Ureter (tissue), 1 donor: ENCODE results near the gene RSPO4. TPM values are rescaled to one million over a fixed set of nuclear protein-coding genes. Genes with fewer than 3 reads are reported as not detected.
"Not testable (repeated sequence)": the region's sequence is repeated elsewhere in the genome, so short reads cannot be mapped to it uniquely, and the experiment has no call there.

ENCODE experiments used
- DNase-seq: peaks from one replicate; pipeline ENCODE4 v3.0.0-alpha.2; 2020; ENCODE audit warnings: low spot score
- total RNA-seq: library from RNA; stranded (reverse); gene quantifications from one replicate; pipeline ENCODE4 v1.2.4, GENCODE V29; 2023
- donor health status: DM: yes; HTN: yes; CAD: no.

The RSPO4 gene
- total RNA-seq, 1 donor from 2014 or later, result not detected

GRCh38 chr20:1003920-1004697 is 2.0 kb upstream of the RSPO4 start:
- DNase-seq, result no peak

- DNase-seq, result no peak
These were observed 811 bp upstream of the RSPO4 start for GRCh38 chr20:1002682-1003561.

GRCh38 chr20:1001116-1001515 is 995 bp downstream of the RSPO4 start:
- no peak for DNase-seq

GRCh38 chr20:998231-998830 is 3.8 kb downstream of the RSPO4 start:
- DNase-seq, result no peak

- no peak for DNase-seq
These were observed 4.6 kb downstream of the RSPO4 start for GRCh38 chr20:997486-997885.

GRCh38 chr20:997016-997415 is 5.1 kb downstream of the RSPO4 start:
- DNase-seq, result no peak

- DNase-seq, result no peak
These were observed 6.9 kb downstream of the RSPO4 start for GRCh38 chr20:995170-995569.

- DNase-seq, result no peak
These were observed 9.1 kb downstream of the RSPO4 start for GRCh38 chr20:992801-993535.

GRCh38 chr20:991850-992249 is 10.3 kb downstream of the RSPO4 start:
- DNase-seq, result no peak

- no peak for DNase-seq
These were observed 11.7 kb downstream of the RSPO4 start for GRCh38 chr20:990293-990959.

- DNase-seq, result no peak
These were observed 13.8 kb downstream of the RSPO4 start for GRCh38 chr20:988272-988671.

- DNase-seq, result no peak
These were observed 14.4 kb downstream of the RSPO4 start for GRCh38 chr20:987677-988076.

- DNase-seq, result no peak
These were observed 15.3 kb downstream of the RSPO4 start for GRCh38 chr20:986733-987355.

- not testable (repeated sequence) for DNase-seq
These were observed 17.1 kb downstream of the RSPO4 start for GRCh38 chr20:984994-985393.

GRCh38 chr20:982754-983153 is 19.4 kb downstream of the RSPO4 start:
- DNase-seq, result no peak

- no peak for DNase-seq
These were observed 25.1 kb downstream of the RSPO4 start for GRCh38 chr20:977021-977420.

GRCh38 chr20:976033-976432 is 26.1 kb downstream of the RSPO4 start:
- no peak for DNase-seq

GRCh38 chr20:973785-974194 is 28.3 kb downstream of the RSPO4 start:
- DNase-seq, result no peak

GRCh38 chr20:972256-972655 is 29.9 kb downstream of the RSPO4 start:
- DNase-seq, result no peak

- DNase-seq, result no peak
These were observed 30.8 kb downstream of the RSPO4 start for GRCh38 chr20:971346-971745.

GRCh38 chr20:969868-970267 is 32.2 kb downstream of the RSPO4 start:
- DNase-seq, result no peak
